ENCODE data around the gene ELK3. TPM values are rescaled to one million over a fixed set of nuclear protein-coding genes. Genes with fewer than 3 reads are reported as not detected.
A peak's percentile ranks its signal among the peaks of the same experiment; 100 is the strongest.

Gene ELK3
- total RNA-seq, 1 donor from 2014 or later, result 3.7 TPM

DNA sequence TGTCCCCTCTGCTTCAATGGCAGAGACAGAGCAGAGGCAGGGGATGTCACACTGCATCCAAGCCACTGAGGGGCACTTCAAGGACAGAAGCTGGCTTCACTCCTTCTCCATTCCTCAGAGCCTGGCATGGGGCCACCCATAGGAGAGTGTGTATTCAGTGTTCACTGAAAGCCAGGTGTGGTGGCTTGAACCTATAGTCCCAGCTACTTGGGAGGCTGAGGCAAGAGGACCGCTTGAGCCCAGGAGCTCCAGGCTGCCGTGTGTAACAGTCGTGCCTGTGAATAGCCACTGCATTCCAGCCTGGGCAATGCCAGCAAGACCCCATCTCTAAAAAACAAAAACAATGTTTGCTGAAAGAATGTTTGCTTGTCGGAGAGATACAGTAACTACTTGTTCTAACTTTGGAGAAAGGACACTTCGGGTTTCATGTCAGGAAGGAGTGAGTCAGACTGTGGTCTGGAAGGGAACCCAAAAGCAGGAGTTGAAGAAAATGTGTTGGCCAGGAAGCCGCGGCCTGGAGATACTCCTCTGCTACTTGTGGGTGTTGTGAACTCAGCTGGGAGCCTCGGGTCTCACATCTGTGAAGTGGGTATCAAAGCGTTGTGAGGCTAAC is 43.4 kb downstream of the ELK3 start:
- peaks cover 8% of the 10 kb centered on the region for H3K27me3 Mint-ChIP-seq (ENCODE audit: unreplicated experiment)
- no peak overlapping the region for H3K4me3 Mint-ChIP-seq (ENCODE audit: unreplicated experiment)
- no peak overlapping the region for H3K27ac Mint-ChIP-seq (ENCODE audit: unreplicated experiment)
- peaks cover 40% of the 10 kb centered on the region for H3K4me1 Mint-ChIP-seq (ENCODE audit: low read depth, unreplicated experiment)
- H3K9me3 Mint-ChIP-seq (ENCODE audit: unreplicated experiment), result peaks cover 5% of the 10 kb centered on the region
- TF ChIP-seq CTCF (IDR thresholded peaks at IDR 0.05; ENCODE audit: partially characterized antibody, unreplicated experiment), result no peak
- no peaks in the 10 kb centered on the region for H3K36me3 Mint-ChIP-seq (ENCODE audit: unreplicated experiment)
- DNase-seq, result no peak

DNA sequence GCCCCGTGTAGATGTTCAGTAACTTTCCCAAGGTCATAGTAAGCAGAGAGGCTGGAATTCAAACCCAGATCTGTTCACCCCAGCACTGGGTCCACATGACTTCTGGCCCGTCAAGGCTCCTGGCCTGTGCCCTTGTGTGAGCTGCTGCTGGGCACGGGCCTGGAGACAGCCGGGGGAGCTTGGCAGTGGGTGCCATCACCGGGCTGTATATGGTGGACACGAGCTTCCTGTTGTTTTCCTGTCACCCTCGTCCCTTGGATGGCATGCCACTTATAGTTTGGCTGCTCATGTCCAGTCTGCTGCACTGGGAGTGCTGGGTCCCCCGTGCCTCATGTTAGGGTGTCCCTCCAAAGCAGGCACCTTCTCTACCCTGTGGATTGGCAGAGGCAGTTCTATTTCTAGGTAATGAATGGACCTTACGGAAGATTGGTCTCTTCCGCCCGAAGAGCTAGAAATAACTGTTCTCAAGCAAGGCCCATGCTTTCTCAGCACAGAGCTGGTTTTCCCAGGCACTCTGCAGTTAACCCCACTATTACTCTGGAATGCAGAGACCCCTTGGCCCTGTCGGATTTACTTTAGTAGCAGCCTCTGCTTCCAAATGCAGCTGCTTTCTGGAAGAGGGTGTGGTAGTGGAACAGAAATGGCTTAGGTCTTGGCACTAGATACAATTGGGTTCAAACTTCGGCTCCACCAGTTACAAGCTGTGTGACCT is 44.3 kb downstream of the ELK3 start:
- no peak overlapping the region for H3K27ac Mint-ChIP-seq (ENCODE audit: unreplicated experiment)
- no peak for TF ChIP-seq CTCF (IDR thresholded peaks at IDR 0.05; ENCODE audit: partially characterized antibody, unreplicated experiment)
- peaks cover 5% of the 10 kb centered on the region for H3K9me3 Mint-ChIP-seq (ENCODE audit: unreplicated experiment)
- H3K36me3 Mint-ChIP-seq (ENCODE audit: unreplicated experiment), result no peaks in the 10 kb centered on the region
- H3K4me3 Mint-ChIP-seq (ENCODE audit: unreplicated experiment), result no peak overlapping the region
- peaks cover 37% of the 10 kb centered on the region for H3K4me1 Mint-ChIP-seq (ENCODE audit: low read depth, unreplicated experiment)
- H3K27me3 Mint-ChIP-seq (ENCODE audit: unreplicated experiment), result peaks cover 8% of the 10 kb centered on the region
- DNase-seq, result no peak

- TF ChIP-seq CTCF (IDR thresholded peaks at IDR 0.05; ENCODE audit: partially characterized antibody, unreplicated experiment), result no peak
- Mint-ChIP-seq H3K4me3 (ENCODE audit: unreplicated experiment) (peak overlapping the region; percentile 1), H3K36me3 (ENCODE audit: unreplicated experiment) (no peaks in the 10 kb centered on the region), H3K9me3 (ENCODE audit: unreplicated experiment) (peaks cover 2% of the 10 kb centered on the region), H3K4me1 (ENCODE audit: low read depth, unreplicated experiment) (peaks cover 26% of the 10 kb centered on the region), H3K27me3 (ENCODE audit: unreplicated experiment) (peaks cover 3% of the 10 kb centered on the region), H3K27ac (ENCODE audit: unreplicated experiment) (no peak overlapping the region)
- DNase-seq, result no peak
These were observed 45.8 kb downstream of the ELK3 start for GRCh38 chr12:96239711-96240635.

DNA sequence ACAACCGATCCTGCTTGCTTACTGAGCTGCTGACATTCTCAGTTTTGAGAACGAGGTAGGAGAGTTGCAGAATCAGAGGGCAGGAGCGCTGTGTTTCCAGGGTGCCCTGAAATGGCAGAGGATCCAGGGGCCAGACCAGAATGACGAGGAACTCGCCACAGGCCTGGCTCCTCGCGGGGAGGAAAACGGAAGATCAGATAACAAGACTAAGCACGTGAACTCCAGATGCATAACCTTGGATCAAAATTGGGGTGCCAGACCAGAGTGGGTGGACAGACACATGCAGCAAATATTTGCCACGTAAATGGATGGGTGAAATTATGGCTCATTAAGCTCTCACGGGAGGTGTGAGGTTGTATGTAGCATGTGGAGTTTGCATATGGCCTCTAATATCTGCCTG is 46.5 kb downstream of the ELK3 start:
- Mint-ChIP-seq H3K27me3 (ENCODE audit: unreplicated experiment) (peaks cover 3% of the 10 kb centered on the region), H3K4me1 (ENCODE audit: low read depth, unreplicated experiment) (peaks cover 21% of the 10 kb centered on the region), H3K4me3 (ENCODE audit: unreplicated experiment) (no peak overlapping the region), H3K27ac (ENCODE audit: unreplicated experiment) (no peak overlapping the region), H3K36me3 (ENCODE audit: unreplicated experiment) (no peaks in the 10 kb centered on the region), H3K9me3 (ENCODE audit: unreplicated experiment) (no peaks in the 10 kb centered on the region)
- DNase-seq, result no peak
- TF ChIP-seq CTCF (IDR thresholded peaks at IDR 0.05; ENCODE audit: partially characterized antibody, unreplicated experiment), result no peak

Data from glutamatergic neuron (in vitro differentiated cells).